Left lung (tissue), 10 donors: Measurements from ENCODE around the gene SHC3. TPM values are rescaled to one million over a fixed set of nuclear protein-coding genes. Genes with fewer than 3 reads are reported as not detected.

Experiments
- ATAC-seq: fragments of 200-7000 bp; cut with Tn5 transposase; one replicate; pipeline ENCODE4 v1.9.1; 2020; ENCODE audit warnings: moderate library complexity
- DNase-seq, 4 donors: peaks; one replicate each; pipeline ENCODE4 v3.0.0-alpha.2; 2013 to 2020
- H3K27ac ChIP-seq, 2 donors: fragments of 200-600 bp; sonication (generic) in 1 of 2; one replicate each; pipeline versions ENCODE4 v1.5.0 to v1.8.0; 2020 to 2021
- H3K27me3 ChIP-seq, 2 donors: fragments of 200-600 bp; sonication (generic) in 1 of 2; one replicate each; pipeline versions ENCODE4 v1.5.0 to v1.8.0; 2020 to 2021
- H3K36me3 ChIP-seq, 2 donors: fragments of 200-600 bp; sonication (generic) in 1 of 2; one replicate each; pipeline versions ENCODE4 v1.5.0 to v1.8.0; 2020 to 2021
- H3K4me1 ChIP-seq, 2 donors: fragments of 200-600 bp; one replicate each; pipeline ENCODE4 v1.8.0; 2021
- H3K4me3 ChIP-seq, 2 donors: fragments of 200-600 bp; sonication (generic) in 1 of 2; one replicate each; pipeline versions ENCODE4 v1.5.0 to v1.8.0; 2020 to 2021; ENCODE audit warnings: mild to moderate bottlenecking in 1 of 2
- H3K9me3 ChIP-seq, 2 donors: fragments of 200-600 bp; sonication (generic) in 1 of 2; one replicate each; pipeline versions ENCODE4 v1.5.0 to v1.8.0; 2020 to 2021
- intact Hi-C, 2 donors: fragments of 100-400 bp; cut with DNase I; formaldehyde crosslinking; loops; one replicate each; pipeline versions ENCODE4 v1.11.2 to v1.14.2; 2022
- polyA plus RNA-seq, 6 donors: library from polyadenylated mRNA; unstranded; fragments of 120-200 nt; gene quantifications; one replicate each; pipeline ENCODE4 v1.2.1, GENCODE V29; 2013; ENCODE audit not compliant: insufficient read length in 6 of 6
- total RNA-seq, 2 donors: library from RNA; stranded (reverse); fragmentation: NEBNext Ultra II Directional; extraction: Animal tissue kit (Norgen Biotek cat#: 25700); gene quantifications; one replicate each; pipeline ENCODE4 v1.2.1, GENCODE V29; 2021
- TF ChIP-seq, protein P1 (sequence below), 2 donors: fragments of 200-600 bp; sonication (generic) in 1 of 2; IDR thresholded peaks; one replicate each; pipeline versions ENCODE4 v1.5.0 to v1.8.0; 2021; ENCODE audit warnings: antibody characterized with exemption in 2 of 2
- donor health status: DM: no; HTN: yes; CAD: no.
- donor health status: DM: no; HTN: no; CAD: no.

The SHC3 gene
- total and polyA plus RNA-seq, 8 donors: 10.4 to 19.2 (median 15.6) TPM

DNA sequence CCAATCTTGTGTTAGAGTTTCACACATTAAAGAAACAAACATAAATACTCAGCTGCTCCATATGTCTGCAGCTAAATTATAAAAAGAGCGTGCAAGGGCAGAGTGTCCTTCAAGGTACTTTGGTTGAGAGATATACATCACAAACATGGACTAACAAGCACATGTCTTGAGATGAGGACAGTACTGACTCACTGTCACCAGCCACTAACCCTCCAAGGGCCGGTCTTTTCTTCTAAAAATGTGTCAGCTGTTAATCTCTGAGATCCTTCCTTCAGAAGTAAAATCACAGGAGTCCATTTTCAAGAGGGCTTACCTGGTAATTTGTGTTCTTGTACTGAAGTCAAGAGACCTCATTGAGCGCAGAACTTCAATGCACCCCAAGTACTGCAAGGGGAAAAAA lies 66.4 kb downstream of the SHC3 start:
- intact Hi-C loops: no loop called here
- Histone ChIP-seq H3K27me3 (no peaks in the 10 kb centered on the region), H3K4me1 (no peaks in the 10 kb centered on the region), H3K9me3 (no peaks in the 10 kb centered on the region), H3K4me3 (no peak overlapping the region), H3K27ac (no peak overlapping the region), H3K36me3 (no peaks in the 10 kb centered on the region)
- DNase-seq (no peak), ATAC-seq (peak; percentile 55)
- TF ChIP-seq, protein P1, sequence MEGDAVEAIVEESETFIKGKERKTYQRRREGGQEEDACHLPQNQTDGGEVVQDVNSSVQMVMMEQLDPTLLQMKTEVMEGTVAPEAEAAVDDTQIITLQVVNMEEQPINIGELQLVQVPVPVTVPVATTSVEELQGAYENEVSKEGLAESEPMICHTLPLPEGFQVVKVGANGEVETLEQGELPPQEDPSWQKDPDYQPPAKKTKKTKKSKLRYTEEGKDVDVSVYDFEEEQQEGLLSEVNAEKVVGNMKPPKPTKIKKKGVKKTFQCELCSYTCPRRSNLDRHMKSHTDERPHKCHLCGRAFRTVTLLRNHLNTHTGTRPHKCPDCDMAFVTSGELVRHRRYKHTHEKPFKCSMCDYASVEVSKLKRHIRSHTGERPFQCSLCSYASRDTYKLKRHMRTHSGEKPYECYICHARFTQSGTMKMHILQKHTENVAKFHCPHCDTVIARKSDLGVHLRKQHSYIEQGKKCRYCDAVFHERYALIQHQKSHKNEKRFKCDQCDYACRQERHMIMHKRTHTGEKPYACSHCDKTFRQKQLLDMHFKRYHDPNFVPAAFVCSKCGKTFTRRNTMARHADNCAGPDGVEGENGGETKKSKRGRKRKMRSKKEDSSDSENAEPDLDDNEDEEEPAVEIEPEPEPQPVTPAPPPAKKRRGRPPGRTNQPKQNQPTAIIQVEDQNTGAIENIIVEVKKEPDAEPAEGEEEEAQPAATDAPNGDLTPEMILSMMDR (IDR thresholded peaks at IDR 0.05): no peak

DNA sequence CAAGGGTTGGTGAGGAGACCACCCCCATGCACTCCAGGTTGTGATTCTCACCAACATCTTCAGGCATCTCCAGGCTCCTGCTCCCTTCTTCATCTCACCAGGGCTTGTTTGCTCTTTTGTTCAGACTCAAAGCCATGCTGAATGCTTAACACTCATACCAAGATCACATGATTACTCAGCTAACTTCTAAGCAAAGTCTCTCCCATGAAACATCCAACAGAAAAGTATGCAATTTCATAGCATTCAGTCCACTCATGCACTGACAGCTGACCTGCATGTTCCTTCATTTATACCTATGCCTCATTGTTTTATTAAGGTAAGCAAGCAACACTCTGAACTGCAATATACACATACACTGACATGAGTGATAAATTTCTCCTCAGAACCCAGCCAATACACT lies 69.0 kb downstream of the SHC3 start:
- Histone ChIP-seq H3K27me3 (no peaks in the 10 kb centered on the region), H3K36me3 (no peaks in the 10 kb centered on the region), H3K4me1 (no peaks in the 10 kb centered on the region), H3K4me3 (no peak overlapping the region), H3K27ac (no peak overlapping the region), H3K9me3 (no peaks in the 10 kb centered on the region)
- intact Hi-C loops: no loop called here
- no peak for DNase-seq
- TF ChIP-seq, protein P1 (IDR thresholded peaks at IDR 0.05): no peak
- peak; percentile 48 for ATAC-seq

DNA sequence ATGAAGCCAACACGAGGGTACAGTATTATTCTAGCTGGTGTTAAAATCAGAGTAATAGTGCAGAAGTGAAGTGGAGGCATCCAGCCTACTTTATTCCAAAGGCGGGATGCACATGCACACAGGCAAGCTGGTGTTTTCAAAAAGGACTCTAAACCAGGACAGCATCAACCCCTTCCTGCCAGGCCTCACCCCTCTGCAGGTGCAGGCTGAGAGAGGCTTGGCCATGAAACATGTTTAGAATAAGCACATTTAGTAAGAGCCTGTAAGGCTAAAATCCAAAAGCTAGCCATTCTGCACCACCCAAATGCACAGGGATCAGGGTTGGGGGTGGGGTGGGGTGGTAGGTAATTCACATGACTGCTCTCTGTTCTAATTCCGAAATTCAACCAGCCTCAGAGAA lies 71.2 kb downstream of the SHC3 start:
- H3K27me3 ChIP-seq: no peaks in the 10 kb centered on the region
- intact Hi-C loops: no loop called here
- no peak overlapping the region for H3K27ac ChIP-seq
- H3K4me1 ChIP-seq: no peaks in the 10 kb centered on the region
- TF ChIP-seq, protein P1 (IDR thresholded peaks at IDR 0.05): no peak
- H3K36me3 ChIP-seq: no peaks in the 10 kb centered on the region
- ATAC-seq (no peak), DNase-seq (no peak)
- no peaks in the 10 kb centered on the region for H3K9me3 ChIP-seq
- no peak overlapping the region for H3K4me3 ChIP-seq

DNA sequence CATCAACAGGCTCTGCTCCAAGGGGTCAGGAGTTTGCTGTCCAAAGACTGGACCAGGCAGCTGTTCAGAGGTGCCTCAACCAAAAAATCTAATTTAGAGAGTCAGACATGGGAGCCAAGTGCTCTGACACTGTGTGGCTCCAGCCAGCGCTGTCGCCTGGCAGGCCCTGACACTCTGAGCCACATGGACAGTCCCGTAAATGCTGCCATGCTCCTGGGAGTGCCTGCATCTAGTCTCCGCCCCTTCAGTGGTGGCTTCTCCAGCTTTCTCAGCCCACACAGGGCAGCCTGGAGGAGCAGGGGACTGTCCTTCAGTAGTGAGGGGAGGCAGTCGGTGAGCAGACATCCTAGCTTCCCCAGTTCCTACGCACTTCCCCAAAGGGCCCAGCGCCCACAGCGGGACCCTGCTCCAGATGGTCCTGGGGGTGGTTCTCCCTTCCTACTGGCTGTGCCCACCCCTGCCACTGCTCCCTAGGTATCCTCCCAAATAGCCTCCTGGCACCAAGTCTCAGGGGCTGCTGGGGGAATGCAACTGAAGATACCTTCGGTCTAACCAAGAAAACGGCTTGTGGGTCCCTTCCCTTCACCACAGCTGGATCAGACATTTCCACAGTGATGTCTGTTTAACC lies 72.3 kb downstream of the SHC3 start:
- DNase-seq (no peak), ATAC-seq (no peak)
- Histone ChIP-seq H3K27me3 (no peaks in the 10 kb centered on the region), H3K36me3 (no peaks in the 10 kb centered on the region), H3K9me3 (no peaks in the 10 kb centered on the region), H3K27ac (no peak overlapping the region), H3K4me3 (no peak overlapping the region), H3K4me1 (no peaks in the 10 kb centered on the region)
- TF ChIP-seq, protein P1 (IDR thresholded peaks at IDR 0.05): no peak
- intact Hi-C loops: no loop called here

DNA sequence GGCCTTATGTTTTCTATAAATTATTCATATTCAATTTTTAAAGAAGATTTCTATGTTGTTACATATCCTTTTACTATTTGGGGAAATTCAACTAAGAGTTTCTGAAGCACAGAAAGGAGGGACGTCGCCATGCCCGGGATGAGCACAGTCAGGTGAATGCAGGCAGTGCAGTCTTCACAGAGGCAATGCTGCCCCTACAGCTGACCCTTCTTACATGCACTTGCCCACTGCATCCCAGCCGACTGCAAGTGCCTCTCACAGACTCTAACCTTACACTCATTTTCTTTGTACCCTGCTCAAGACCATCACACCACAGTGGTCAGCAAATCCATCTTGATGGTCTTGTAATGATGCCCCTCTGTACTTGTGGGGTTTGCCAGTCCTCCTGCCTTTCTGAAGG lies 73.8 kb downstream of the SHC3 start:
- Histone ChIP-seq H3K27ac (no peak overlapping the region), H3K27me3 (no peaks in the 10 kb centered on the region), H3K4me3 (no peak overlapping the region), H3K36me3 (no peaks in the 10 kb centered on the region), H3K4me1 (no peaks in the 10 kb centered on the region), H3K9me3 (no peaks in the 10 kb centered on the region)
- ATAC-seq (no peak), DNase-seq (no peak)
- intact Hi-C loops: no loop called here
- TF ChIP-seq, protein P1 (IDR thresholded peaks at IDR 0.05): no peak
